HepG2 (cell line): ENCODE results near the gene IL15RA. TPM values are rescaled to one million over a fixed set of nuclear protein-coding genes. Genes with fewer than 3 reads are reported as not detected.

Source experiments
- ATAC-seq: fragments of 200-7000 bp; cut with Tn5 transposase; 3 replicates; pipeline ENCODE4 v1.9.1; 2020; ENCODE audit warnings: mild to moderate bottlenecking, moderate library complexity
- BruUV-seq: library from RNA; stranded (reverse); fragments of 400-500 nt; replicated peaks from 2 replicates; lab custom pipeline; 2021; lab: Mats Ljungman, UMichigan
- CTCF ChIA-PET: fragments of 300-600 bp; formaldehyde crosslinking; extraction: SDS; loops from one replicate; lab custom pipeline; 2021; ENCODE audit warnings: low total read pairs, inconsistent platforms, low intra/inter-chr PET ratio; lab: Yijun Ruan, JAX
- POLR2A ChIA-PET: fragments of 350-600 bp; sonication (Branson Sonifier 250); formaldehyde crosslinking; loops from one replicate; lab custom pipeline; 2020; ENCODE audit warnings: antibody characterized with exemption, inconsistent platforms; lab: Yijun Ruan, JAX
- DNase-seq: peaks from one replicate; pipeline ENCODE4 v3.0.0-alpha.2; 2015; ENCODE audit warnings: low spot score
- FAIRE-seq: peaks from 3 replicates; lab custom pipeline; 2011; peaks lifted over from hg19 to GRCh38; lab: Jason Lieb, UNC
- H2AFZ ChIP-seq: one replicate; pipeline ENCODE4 v1.6.1; 2011; ENCODE audit warnings: low read length, inconsistent platforms
- H3K27ac ChIP-seq: fragments of 300-600 bp; 3 replicates; pipeline ENCODE4 v1.8.0; 2011; ENCODE audit warnings: mixed run types, mild to moderate bottlenecking, mixed read lengths, low read length, inconsistent platforms; ENCODE audit not compliant: insufficient read depth; ENCODE audit errors: extremely low read length
- H3K27me3 ChIP-seq, 2 experiments: fragments of 200-600 bp in 1 of 2; 2 replicates in 1 of 2; 3 replicates in 1 of 2; pipeline versions ENCODE4 v1.6.0 to v1.8.0; 2011; ENCODE audit warnings: low read length in 2 of 2, mild to moderate bottlenecking in 2 of 2, moderate library complexity in 2 of 2, inconsistent platforms in 1 of 2; ENCODE audit not compliant: insufficient read depth in 2 of 2, control insufficient read depth in 1 of 2
- H3K36me3 ChIP-seq, 2 experiments: fragments of 200-600 bp in 1 of 2; replicated peaks in 1 of 2; 2 replicates in 1 of 2; 3 replicates in 1 of 2; pipeline versions ENCODE4 v1.5.1 to v1.8.0; 2011; ENCODE audit warnings: low read length in 2 of 2, inconsistent platforms in 1 of 2; ENCODE audit not compliant: insufficient read depth in 2 of 2, control insufficient read depth in 1 of 2
- H3K4me1 ChIP-seq: 2 replicates; pipeline ENCODE4 v1.5.1; 2012; ENCODE audit warnings: low read length, inconsistent platforms; ENCODE audit not compliant: insufficient read depth
- H3K4me2 ChIP-seq: 2 replicates; pipeline ENCODE4 v1.6.0; 2011; ENCODE audit warnings: low read depth, low read length, inconsistent platforms
- H3K4me3 ChIP-seq, 3 experiments: fragments of 200-600 bp in 1 of 3; sonication (generic), shearing (Covaris generic) in 1 of 3; replicated peaks in 1 of 3; 2 replicates each; pipeline ENCODE4 v1.5.1; 2011 to 2016; ENCODE audit warnings: low read length in 3 of 3, inconsistent platforms in 2 of 3, low read depth in 2 of 3, mild to moderate bottlenecking in 2 of 3, control low read depth in 1 of 3, mixed read lengths in 1 of 3; ENCODE audit not compliant: insufficient read depth in 1 of 3
- H3K79me2 ChIP-seq: one replicate; pipeline ENCODE4 v1.6.1; 2011; ENCODE audit warnings: low read length, inconsistent platforms; ENCODE audit not compliant: insufficient read depth
- H3K9ac ChIP-seq: 2 replicates; pipeline ENCODE4 v1.6.0; 2011; ENCODE audit warnings: mild to moderate bottlenecking, low read depth, low read length, inconsistent platforms; ENCODE audit not compliant: insufficient read depth
- H3K9me3 ChIP-seq: 2 replicates; pipeline ENCODE4 v1.5.1; 2012; ENCODE audit warnings: mild to moderate bottlenecking, low read length
- H4K20me1 ChIP-seq: 2 replicates; pipeline ENCODE4 v1.6.0; 2011; ENCODE audit warnings: inconsistent platforms, mild to moderate bottlenecking, low read length, moderate library complexity; ENCODE audit not compliant: insufficient read depth
- ATF6 ChIP-seq: sonication (generic); formaldehyde crosslinking; conservative IDR thresholded peaks from 2 replicates; pipeline ENCODE4 v1.4.0; 2020; ENCODE audit warnings: missing genetic modification reagents
- CENPT ChIP-seq: sonication (generic); formaldehyde crosslinking; IDR thresholded peaks from 2 replicates; pipeline ENCODE4 v1.8.0; 2022; ENCODE audit warnings: low read depth, mild to moderate bottlenecking, moderate library complexity, missing genetic modification reagents
- FOSL1 ChIP-seq: sonication (generic); formaldehyde crosslinking; IDR thresholded peaks from 2 replicates; pipeline ENCODE4 v1.9.0; 2021; ENCODE audit warnings: missing genetic modification reagents, borderline replicate concordance
- FOSL2 ChIP-seq: sonication (generic); formaldehyde crosslinking; IDR thresholded peaks from 2 replicates; pipeline ENCODE4 v1.4.0; 2020; ENCODE audit warnings: missing genetic modification reagents
- FOXK1 ChIP-seq: sonication (generic); formaldehyde crosslinking; IDR thresholded peaks from 2 replicates; pipeline ENCODE4 v1.4.0; 2020; ENCODE audit warnings: low read depth, missing genetic modification reagents, borderline replicate concordance
- HDAC6 ChIP-seq: fragments of 200-600 bp; sonication (generic); IDR thresholded peaks from 2 replicates; pipeline ENCODE4 v1.7.0; 2017; ENCODE audit warnings: mild to moderate bottlenecking, antibody characterized with exemption, low read length, low read depth
- HIVEP1 ChIP-seq: sonication (generic); formaldehyde crosslinking; IDR thresholded peaks from 2 replicates; pipeline ENCODE4 v1.4.0; 2020; ENCODE audit warnings: mild to moderate bottlenecking, missing genetic modification reagents
- MBNL3 ChIP-seq: fragments of 250-450 bp; sonication (Bioruptor Pico); conservative IDR thresholded peaks from 2 replicates; pipeline ENCODE4 v1.8.0; 2022; ENCODE audit warnings: mild to moderate bottlenecking, inconsistent platforms
- POLR2A ChIP-seq, 2 experiments: IDR thresholded peaks; 2 replicates each; pipeline ENCODE4 v1.6.1; 2011; ENCODE audit warnings: low read depth in 2 of 2, low read length in 2 of 2, mild to moderate bottlenecking in 1 of 2, moderate library complexity in 1 of 2; ENCODE audit not compliant: insufficient read depth in 1 of 2
- SALL2 ChIP-seq: sonication (generic); formaldehyde crosslinking; IDR thresholded peaks from 2 replicates; pipeline ENCODE4 v1.8.1; 2023; ENCODE audit warnings: mild to moderate bottlenecking, missing genetic modification reagents, inconsistent platforms
- STAT5B ChIP-seq: sonication (generic); formaldehyde crosslinking; IDR thresholded peaks from 2 replicates; pipeline ENCODE4 v1.4.0; 2020; ENCODE audit warnings: missing genetic modification reagents
- ZBTB3 ChIP-seq: sonication (generic); formaldehyde crosslinking; IDR thresholded peaks from 2 replicates; pipeline ENCODE4 v1.4.0; 2020; ENCODE audit warnings: low read depth, mild to moderate bottlenecking, moderate library complexity, missing genetic modification reagents, borderline replicate concordance
- ZFP82 ChIP-seq: sonication (generic); formaldehyde crosslinking; IDR thresholded peaks from 2 replicates; pipeline ENCODE4 v1.5.1; 2020; ENCODE audit warnings: mild to moderate bottlenecking, missing genetic modification reagents, borderline replicate concordance
- ZNF543 ChIP-seq: sonication (generic); formaldehyde crosslinking; IDR thresholded peaks from 2 replicates; pipeline ENCODE4 v1.4.0; 2020; ENCODE audit warnings: mild to moderate bottlenecking, missing genetic modification reagents
- WGBS: methylation state at CpG from one replicate; pipeline ENCODE4 v1.1.6; 2017; ENCODE audit warnings: low lambda C conversion rate; 5-methylcytosine and 5-hydroxymethylcytosine counted together
- in situ Hi-C: cut with HindIII; loops from 2 replicates; pipeline ENCODE4 v1.10.0; 2017; ENCODE audit warnings: low pct_unique_long_range_greater_than_20kb; ENCODE audit not compliant: extremely low pct_ligation_motif_present
- intact Hi-C: fragments of 100-400 bp; cut with micrococcal nuclease; formaldehyde crosslinking; loops from one replicate; pipeline ENCODE4 v1.10.0; 2022; ENCODE audit not compliant: unreplicated experiment
- polyA plus RNA-seq, 8 experiments: library from polyadenylated mRNA; depleted of rRNA in 3 of 8; stranded (reverse) in 7 of 8; unstranded in 1 of 8; fragments of >200 nt; fragmentation: Illumina TruSeq in 4 of 8; extraction: Trizol in 4 of 8; gene quantifications; 2 replicates each; pipeline versions ENCODE4 v1.2.1 to v1.2.3, GENCODE V29; 2011 to 2016; ENCODE audit warnings: low read depth in 4 of 8, missing spikeins in 1 of 8, mixed read lengths in 1 of 8; ENCODE audit not compliant: insufficient read depth in 1 of 8
- total RNA-seq, 5 experiments: library from RNA; depleted of rRNA; stranded (reverse); fragments of >200 nt; fragmentation: Illumina TruSeq; extraction: Trizol; gene quantifications; 2 replicates each; pipeline ENCODE4 v1.2.3, GENCODE V29; 2016; ENCODE audit warnings: low read depth in 1 of 5
- TF ChIP-seq, protein P1 (sequence below): sonication (generic); formaldehyde crosslinking; IDR thresholded peaks from 2 replicates; pipeline ENCODE4 v1.5.1; 2020; ENCODE audit warnings: missing genetic modification reagents, mild to moderate bottlenecking, borderline replicate concordance
- TF ChIP-seq, protein P2 (sequence below): sonication (generic); formaldehyde crosslinking; IDR thresholded peaks from 2 replicates; pipeline ENCODE4 v1.4.0; 2020; ENCODE audit warnings: mild to moderate bottlenecking, missing genetic modification reagents

IL15RA gene
- total and polyA plus RNA-seq, 2 of the 13 experiments (the other 11 are each of a cell fraction or from before 2014, with no cell fraction given): 0.53 to 0.77 TPM

DNA sequence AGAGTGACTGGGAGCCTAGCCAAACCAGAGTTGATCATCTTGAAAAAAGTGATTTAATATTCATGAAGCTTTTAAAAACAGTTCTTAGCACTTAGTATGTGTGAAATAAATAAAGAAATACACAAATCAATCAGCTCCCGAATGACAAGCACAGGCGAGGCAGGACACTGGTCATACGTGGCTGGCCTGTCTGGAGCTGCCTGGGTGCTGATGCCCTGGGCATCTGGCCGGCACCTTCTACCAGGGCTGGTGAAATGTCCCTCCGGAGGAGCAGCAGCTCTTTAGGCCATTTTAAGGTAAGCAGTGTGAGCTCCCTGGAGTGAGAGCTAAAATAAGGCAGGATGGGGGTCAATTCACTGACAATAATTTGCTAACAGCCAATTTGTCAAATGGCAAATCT lies 23.7 kb downstream of the IL15RA start:
- BruUV-seq: no TSS peak
- 37% methylated on average over 5 of the region's 5 CpGs for WGBS

GRCh38 chr10:5952731-5953385 lies 24.5 kb downstream of the IL15RA start:
- CTCF ChIA-PET: no interaction called here
- FAIRE-seq: no peak
- WGBS: 63% methylated on average over 18 of the region's 20 CpGs
- H4K20me1 ChIP-seq: no peaks in the 10 kb centered on the region
- H3K27ac ChIP-seq: no peak overlapping the region
- H3K4me2 ChIP-seq: no peak overlapping the region
- in situ Hi-C loops (no loop called here), intact Hi-C loops (no loop called here)
- H3K9me3 ChIP-seq: no peaks in the 10 kb centered on the region
- POLR2A ChIA-PET: no interaction called here
- H3K4me3 ChIP-seq: no peak overlapping the region
- H3K79me2 ChIP-seq: no peaks in the 10 kb centered on the region
- no peak for DNase-seq
- H2AFZ ChIP-seq: no peak overlapping the region
- H3K27me3 ChIP-seq: peaks cover 0 to 22% of the 10 kb centered on the region in 2 experiments; a peak in 4 of 5 replicates
- no peak overlapping the region for H3K9ac ChIP-seq
- no peaks in the 10 kb centered on the region for H3K36me3 ChIP-seq
- no peak for ATAC-seq
- no TSS peak for BruUV-seq
- no peaks in the 10 kb centered on the region for H3K4me1 ChIP-seq
- TF ChIP-seq FOSL2 (CRISPR knock-in tag): no peak
- TF ChIP-seq, protein P1, sequence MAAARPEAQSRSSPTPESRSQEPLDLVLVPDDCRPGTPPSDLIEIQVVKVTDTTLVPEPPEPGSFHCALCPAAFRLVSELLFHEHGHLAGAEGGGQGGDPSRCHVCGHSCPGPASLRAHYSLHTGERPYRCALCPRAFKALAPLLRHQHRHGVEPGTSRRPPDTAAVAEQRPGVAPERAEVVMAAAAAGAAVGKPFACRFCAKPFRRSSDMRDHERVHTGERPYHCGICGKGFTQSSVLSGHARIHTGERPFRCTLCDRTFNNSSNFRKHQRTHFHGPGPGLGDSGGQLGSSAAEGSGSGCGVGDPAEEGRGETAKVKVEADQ (CRISPR knock-in tag): no peak
- TF ChIP-seq CENPT: no peak
- no peak for TF ChIP-seq FOXK1 (CRISPR knock-in tag)
- TF ChIP-seq ZNF543 (CRISPR knock-in tag): no peak
- TF ChIP-seq, protein P2, sequence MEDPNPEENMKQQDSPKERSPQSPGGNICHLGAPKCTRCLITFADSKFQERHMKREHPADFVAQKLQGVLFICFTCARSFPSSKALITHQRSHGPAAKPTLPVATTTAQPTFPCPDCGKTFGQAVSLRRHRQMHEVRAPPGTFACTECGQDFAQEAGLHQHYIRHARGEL (CRISPR knock-in tag): no peak
- TF ChIP-seq MBNL3 (CRISPR knock-in tag): no peak
- no peak for TF ChIP-seq STAT5B (CRISPR knock-in tag)
- no peak for TF ChIP-seq SALL2 (CRISPR knock-in tag)
- TF ChIP-seq POLR2A (IDR thresholded peaks at IDR 0.05; ENCODE audit: insufficient read depth in 1 of 2, low read depth in 2 of 2, low read length in 2 of 2): no peak
- TF ChIP-seq HDAC6: no peak
- TF ChIP-seq ATF6 (CRISPR knock-in tag): no peak
- no peak for TF ChIP-seq FOSL1 (CRISPR knock-in tag)

More for the DNA sequence above, 23.7 kb downstream of the IL15RA start:
- Histone ChIP-seq H3K36me3 (no peaks in the 10 kb centered on the region), H3K79me2 (no peaks in the 10 kb centered on the region), H3K27ac (no peak overlapping the region), H3K9ac (no peak overlapping the region), H3K9me3 (no peaks in the 10 kb centered on the region), H3K4me3 (no peak overlapping the region), H3K27me3 (peaks cover 0 to 17% of the 10 kb centered on the region in 2 experiments; a peak in 4 of 5 replicates), H3K4me1 (no peaks in the 10 kb centered on the region), H4K20me1 (no peaks in the 10 kb centered on the region), H2AFZ (no peak overlapping the region), H3K4me2 (no peak overlapping the region)
- no peak for DNase-seq
- ChIA-PET POLR2A (no interaction called here), CTCF (no interaction called here)
- in situ Hi-C loops: no loop called here
- FAIRE-seq: no peak
- intact Hi-C loops: no loop called here
- no peak for ATAC-seq
- TF ChIP-seq HIVEP1 (CRISPR knock-in tag): no peak
- no peak for TF ChIP-seq ZBTB3 (CRISPR knock-in tag)
- no peak for TF ChIP-seq ZFP82 (CRISPR knock-in tag)
